ENCODE results near the gene COL13A1.

COL13A1 gene

DNA sequence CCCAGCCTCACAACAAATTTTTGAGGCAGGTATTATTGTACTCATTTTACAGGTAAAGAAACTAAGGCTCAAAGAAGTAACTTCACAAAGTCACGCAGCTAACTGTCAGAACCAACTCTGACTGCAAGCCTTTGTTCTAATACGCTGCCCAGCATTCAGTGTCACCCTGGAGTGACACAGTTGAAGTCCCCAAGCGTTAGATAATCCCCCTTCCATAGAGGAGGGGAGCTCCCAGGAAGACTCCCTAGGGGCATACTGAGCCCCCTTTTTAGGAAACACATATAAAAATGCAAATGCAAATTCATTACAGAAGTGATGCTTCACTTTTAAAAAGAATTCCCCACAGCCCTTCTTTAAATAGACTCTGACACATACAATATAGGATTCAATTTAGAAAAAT is 150.0 kb downstream of the COL13A1 start:
- H3K4me3 Mint-ChIP-seq: no peak overlapping the region
- no peaks in the 10 kb centered on the region for H3K9me3 Mint-ChIP-seq
- H3K36me3 Mint-ChIP-seq (ENCODE audit: insufficient read depth): peaks cover 1% of the 10 kb centered on the region
- H3K4me1 Mint-ChIP-seq: no peaks in the 10 kb centered on the region
- ATAC-seq (replicated peaks; ENCODE audit: extremely low read depth, poor library complexity, severe bottlenecking) (no peak), DNase-seq (ENCODE audit: low spot score in 2 of 2) (no peak)
- peaks cover 61% of the 10 kb centered on the region for H3K27me3 Mint-ChIP-seq
- H3K27ac Mint-ChIP-seq (ENCODE audit: low read depth): no peak overlapping the region

GRCh38 chr10:69952069-69952800 is 150.5 kb downstream of the COL13A1 start:
- no peak for ATAC-seq (replicated peaks; ENCODE audit: extremely low read depth, poor library complexity, severe bottlenecking)

GRCh38 chr10:69952821-69953221 is 151.1 kb downstream of the COL13A1 start:
- no peaks in the 10 kb centered on the region for H3K9me3 Mint-ChIP-seq
- no peak overlapping the region for H3K4me3 Mint-ChIP-seq
- H3K27me3 Mint-ChIP-seq: peaks cover 72% of the 10 kb centered on the region
- ATAC-seq (replicated peaks; ENCODE audit: extremely low read depth, poor library complexity, severe bottlenecking): no peak
- H3K27ac Mint-ChIP-seq (ENCODE audit: low read depth): no peak overlapping the region
- peaks cover 1% of the 10 kb centered on the region for H3K36me3 Mint-ChIP-seq (ENCODE audit: insufficient read depth)
- H3K4me1 Mint-ChIP-seq: no peaks in the 10 kb centered on the region
- DNase-seq (ENCODE audit: low spot score in 2 of 2): no peak

More at GRCh38 chr10:69952069-69952800, 150.5 kb downstream of the COL13A1 start:
- Mint-ChIP-seq H3K27ac (ENCODE audit: low read depth) (no peak overlapping the region), H3K36me3 (ENCODE audit: insufficient read depth) (peaks cover 1% of the 10 kb centered on the region), H3K4me3 (no peak overlapping the region), H3K9me3 (no peaks in the 10 kb centered on the region), H3K27me3 (peaks cover 66% of the 10 kb centered on the region), H3K4me1 (no peaks in the 10 kb centered on the region)
- no peak for DNase-seq (ENCODE audit: low spot score in 2 of 2)

DNA sequence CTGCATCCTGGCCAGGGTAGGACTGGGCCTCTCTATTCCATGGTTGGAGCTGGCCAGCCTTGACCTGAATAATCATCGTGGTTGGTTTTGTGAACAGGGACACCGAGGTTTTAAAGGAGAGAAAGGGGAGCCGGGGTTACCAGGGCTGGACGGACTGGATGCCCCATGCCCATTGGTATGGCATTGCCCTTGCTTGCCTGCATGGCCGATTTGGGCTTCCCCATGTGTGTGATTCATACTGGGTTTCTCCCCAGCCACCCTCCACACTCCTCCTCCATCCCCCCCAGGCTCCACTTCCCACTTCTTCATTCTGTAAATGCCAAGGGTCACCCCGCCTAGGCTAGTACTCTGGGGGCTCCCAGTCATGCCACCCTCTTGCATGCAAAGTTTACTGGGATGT is 152.1 kb downstream of the COL13A1 start:
- H3K4me1 Mint-ChIP-seq: no peaks in the 10 kb centered on the region
- no peaks in the 10 kb centered on the region for H3K9me3 Mint-ChIP-seq
- H3K4me3 Mint-ChIP-seq: no peak overlapping the region
- no peak for ATAC-seq (replicated peaks; ENCODE audit: extremely low read depth, poor library complexity, severe bottlenecking)
- no peak for DNase-seq (ENCODE audit: low spot score in 2 of 2)
- peaks cover 83% of the 10 kb centered on the region for H3K27me3 Mint-ChIP-seq
- no peak overlapping the region for H3K27ac Mint-ChIP-seq (ENCODE audit: low read depth)
- peaks cover 1% of the 10 kb centered on the region for H3K36me3 Mint-ChIP-seq (ENCODE audit: insufficient read depth)

GRCh38 chr10:69955211-69955805 is 153.6 kb downstream of the COL13A1 start:
- Mint-ChIP-seq H3K27me3 (peaks cover 79% of the 10 kb centered on the region), H3K9me3 (no peaks in the 10 kb centered on the region), H3K4me1 (no peaks in the 10 kb centered on the region), H3K27ac (ENCODE audit: low read depth) (no peak overlapping the region), H3K4me3 (no peak overlapping the region), H3K36me3 (ENCODE audit: insufficient read depth) (no peaks in the 10 kb centered on the region)
- ATAC-seq (replicated peaks; ENCODE audit: extremely low read depth, poor library complexity, severe bottlenecking) (no peak), DNase-seq (ENCODE audit: low spot score in 2 of 2) (no peak)

- no peak overlapping the region for H3K4me3 Mint-ChIP-seq
- DNase-seq (ENCODE audit: low spot score in 2 of 2) (no peak), ATAC-seq (replicated peaks; ENCODE audit: extremely low read depth, poor library complexity, severe bottlenecking) (no peak)
- H3K9me3 Mint-ChIP-seq: no peaks in the 10 kb centered on the region
- no peaks in the 10 kb centered on the region for H3K4me1 Mint-ChIP-seq
- H3K27ac Mint-ChIP-seq (ENCODE audit: low read depth): no peak overlapping the region
- no peaks in the 10 kb centered on the region for H3K36me3 Mint-ChIP-seq (ENCODE audit: insufficient read depth)
- H3K27me3 Mint-ChIP-seq: peaks cover 75% of the 10 kb centered on the region
Measured at GRCh38 chr10:69955897-69956740, 154.4 kb downstream of the COL13A1 start.

- Mint-ChIP-seq H3K4me3 (no peak overlapping the region), H3K4me1 (no peaks in the 10 kb centered on the region), H3K9me3 (no peaks in the 10 kb centered on the region), H3K27ac (ENCODE audit: low read depth) (no peak overlapping the region), H3K27me3 (peaks cover 75% of the 10 kb centered on the region), H3K36me3 (ENCODE audit: insufficient read depth) (no peaks in the 10 kb centered on the region)
- ATAC-seq (replicated peaks; ENCODE audit: extremely low read depth, poor library complexity, severe bottlenecking) (no peak), DNase-seq (ENCODE audit: low spot score in 2 of 2) (no peak)
Measured at GRCh38 chr10:69956741-69957230, 155.1 kb downstream of the COL13A1 start.

DNA sequence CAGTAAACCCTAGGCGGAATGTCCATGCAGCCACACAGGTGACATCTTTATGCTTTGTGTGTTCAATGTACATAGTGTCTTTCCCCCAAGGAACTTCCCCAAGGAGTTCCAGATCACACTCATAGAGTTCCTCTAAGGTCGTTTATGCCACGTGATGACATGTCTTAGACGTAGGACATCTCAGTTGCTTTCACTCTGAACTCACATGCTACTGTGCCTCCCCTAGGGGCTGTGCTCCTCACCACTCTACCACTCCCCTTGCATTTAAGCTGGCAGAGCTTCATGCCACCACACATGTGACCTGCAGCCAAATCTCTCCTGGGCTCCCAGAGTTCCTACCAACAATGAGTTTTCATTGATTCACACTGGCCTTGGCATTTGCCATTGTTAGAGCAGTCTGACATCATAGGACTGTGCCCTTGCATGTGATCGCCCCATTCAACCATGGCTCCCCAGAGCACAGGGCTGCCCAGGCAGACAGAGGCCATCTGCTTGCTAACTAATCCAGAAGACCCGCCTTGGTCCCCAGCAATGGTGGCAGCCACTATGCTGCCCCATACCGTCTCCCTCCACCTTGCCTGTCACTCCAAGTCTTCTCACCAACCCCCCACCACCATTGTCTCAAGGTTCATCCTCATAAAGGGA is 155.7 kb downstream of the COL13A1 start:
- no peak overlapping the region for H3K4me3 Mint-ChIP-seq
- H3K36me3 Mint-ChIP-seq (ENCODE audit: insufficient read depth): no peaks in the 10 kb centered on the region
- ATAC-seq (replicated peaks; ENCODE audit: extremely low read depth, poor library complexity, severe bottlenecking) (no peak), DNase-seq (ENCODE audit: low spot score in 2 of 2) (no peak)
- H3K4me1 Mint-ChIP-seq: no peaks in the 10 kb centered on the region
- H3K9me3 Mint-ChIP-seq: no peaks in the 10 kb centered on the region
- no peak overlapping the region for H3K27ac Mint-ChIP-seq (ENCODE audit: low read depth)
- peaks cover 76% of the 10 kb centered on the region for H3K27me3 Mint-ChIP-seq

DNA sequence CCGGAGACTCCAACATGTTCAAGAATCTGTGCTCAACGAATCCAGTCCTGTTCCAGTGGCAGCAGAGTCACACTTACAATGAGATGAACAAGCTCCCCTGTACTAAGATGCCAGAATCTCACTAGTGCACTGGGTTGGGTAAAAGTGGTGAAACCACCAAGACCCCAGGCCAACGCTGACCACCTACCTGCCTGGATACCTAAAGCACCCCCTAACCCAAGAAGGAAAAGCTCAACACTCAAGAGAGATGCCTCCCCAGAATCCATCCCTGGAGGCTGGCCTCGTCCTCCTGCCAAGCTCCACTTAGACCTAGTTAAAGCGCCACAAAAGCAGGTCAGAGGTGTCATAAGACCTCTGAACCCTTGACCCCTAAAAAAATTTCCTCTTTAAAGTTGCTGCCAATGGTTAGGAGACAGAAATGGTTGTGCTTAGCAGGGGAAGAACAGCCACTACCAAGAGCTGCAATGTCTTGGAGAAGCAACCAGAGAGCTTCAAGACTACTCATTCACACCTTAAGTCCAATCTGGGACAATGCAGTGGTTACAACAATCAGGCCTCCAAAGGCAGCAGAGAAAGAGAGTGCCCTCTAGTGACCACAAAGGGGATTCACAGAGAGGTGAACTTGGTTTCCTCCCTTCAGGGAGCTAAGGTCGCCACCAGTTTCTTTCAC is 156.3 kb downstream of the COL13A1 start:
- H3K36me3 Mint-ChIP-seq (ENCODE audit: insufficient read depth): no peaks in the 10 kb centered on the region
- no peaks in the 10 kb centered on the region for H3K9me3 Mint-ChIP-seq
- no peak overlapping the region for H3K4me3 Mint-ChIP-seq
- H3K27ac Mint-ChIP-seq (ENCODE audit: low read depth): no peak overlapping the region
- DNase-seq (ENCODE audit: low spot score in 2 of 2): no peak
- H3K27me3 Mint-ChIP-seq: peaks cover 77% of the 10 kb centered on the region
- H3K4me1 Mint-ChIP-seq: no peaks in the 10 kb centered on the region
- peak; percentile 46 for ATAC-seq (replicated peaks; ENCODE audit: extremely low read depth, poor library complexity, severe bottlenecking)

GRCh38 chr10:69958556-69958902 is 156.8 kb downstream of the COL13A1 start:
- Mint-ChIP-seq H3K4me3 (no peak overlapping the region), H3K9me3 (no peaks in the 10 kb centered on the region), H3K27ac (ENCODE audit: low read depth) (no peak overlapping the region), H3K27me3 (peaks cover 77% of the 10 kb centered on the region), H3K4me1 (no peaks in the 10 kb centered on the region), H3K36me3 (ENCODE audit: insufficient read depth) (no peaks in the 10 kb centered on the region)
- DNase-seq (ENCODE audit: low spot score in 2 of 2) (no peak), ATAC-seq (replicated peaks; ENCODE audit: extremely low read depth, poor library complexity, severe bottlenecking) (no peak)

DNA sequence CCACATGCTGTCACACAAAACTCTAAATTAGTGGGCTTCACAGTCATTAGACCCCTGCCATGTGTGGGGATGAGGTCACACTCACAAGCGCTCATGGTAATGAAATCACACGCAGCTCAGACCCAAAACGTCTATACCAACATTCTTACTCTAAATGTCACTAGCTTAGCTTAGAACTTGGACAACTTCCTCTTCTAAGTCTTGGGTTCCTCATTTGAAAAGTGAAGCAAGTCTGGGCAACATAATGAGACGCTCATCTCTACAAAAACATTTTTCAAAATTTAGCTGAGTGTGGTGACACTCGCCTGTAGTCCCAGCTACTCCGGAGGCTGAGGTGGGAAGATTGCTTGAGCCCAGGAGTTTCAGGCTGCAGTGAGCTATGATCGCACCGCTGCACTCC is 158.2 kb downstream of the COL13A1 start:
- Mint-ChIP-seq H3K27me3 (peaks cover 82% of the 10 kb centered on the region), H3K9me3 (no peaks in the 10 kb centered on the region), H3K27ac (ENCODE audit: low read depth) (no peak overlapping the region), H3K4me3 (no peak overlapping the region), H3K36me3 (ENCODE audit: insufficient read depth) (no peaks in the 10 kb centered on the region), H3K4me1 (no peaks in the 10 kb centered on the region)
- DNase-seq (ENCODE audit: low spot score in 2 of 2) (no peak), ATAC-seq (replicated peaks; ENCODE audit: extremely low read depth, poor library complexity, severe bottlenecking) (no peak)

DNA sequence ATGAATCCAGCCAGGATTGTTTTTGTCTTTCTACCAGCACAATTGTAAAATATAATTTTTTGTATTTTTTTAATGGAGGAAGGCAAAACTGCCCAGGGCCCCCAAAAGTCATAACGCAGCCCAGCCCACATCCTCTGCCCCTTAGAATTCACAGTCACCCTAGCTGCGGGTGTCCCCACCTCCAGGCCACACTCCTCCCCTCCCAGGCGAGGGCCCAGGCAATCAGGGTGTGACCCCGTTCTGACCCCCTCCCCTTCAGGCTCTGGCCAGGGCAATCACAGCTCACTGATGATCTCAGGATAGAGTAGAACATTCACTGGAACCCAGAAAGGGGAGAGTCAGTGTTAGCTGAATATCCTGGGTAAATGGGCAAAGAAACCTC is 158.9 kb downstream of the COL13A1 start:
- Mint-ChIP-seq H3K27ac (ENCODE audit: low read depth) (no peak overlapping the region), H3K27me3 (peaks cover 82% of the 10 kb centered on the region), H3K36me3 (ENCODE audit: insufficient read depth) (no peaks in the 10 kb centered on the region), H3K4me1 (no peaks in the 10 kb centered on the region), H3K9me3 (no peaks in the 10 kb centered on the region), H3K4me3 (no peak overlapping the region)
- no peak for ATAC-seq (replicated peaks; ENCODE audit: extremely low read depth, poor library complexity, severe bottlenecking)
- DNase-seq (ENCODE audit: low spot score in 2 of 2): no peak
